WTC11 (cell line): Measurements from ENCODE around the gene CSNK2A1. TPM values are rescaled to one million over a fixed set of nuclear protein-coding genes. Genes with fewer than 3 reads are reported as not detected.

Experiments
- ATAC-seq: fragments of 200-7000 bp; cut with Tn5 transposase; 2 replicates; pipeline ENCODE4 v1.10.0; 2021; ENCODE audit warnings: mild to moderate bottlenecking, moderate library complexity
- CTCF ChIA-PET: fragments of 300-600 bp; sonication (Branson Sonifier 250); formaldehyde crosslinking; loops from one replicate; lab custom pipeline; 2021; ENCODE audit warnings: antibody characterized with exemption; lab: Charles Lee
- POLR2A ChIA-PET: fragments of 350-600 bp; sonication (Branson Sonifier 250); formaldehyde crosslinking; loops from one replicate; lab custom pipeline; 2021; ENCODE audit warnings: antibody characterized with exemption; lab: Charles Lee
- DNase-seq: peaks from one replicate; pipeline ENCODE4 v3.0.0; 2021; ENCODE audit warnings: low spot score
- H3K27ac Mint-ChIP-seq: 2 replicates; pipeline ENCODE4 v1.8.0; 2021; ENCODE audit warnings: mixed read lengths
- H3K27me3 Mint-ChIP-seq: 2 replicates; pipeline ENCODE4 v1.8.0; 2021; ENCODE audit warnings: low read depth, mild to moderate bottlenecking, moderate library complexity, mixed read lengths
- H3K36me3 Mint-ChIP-seq: 2 replicates; pipeline ENCODE4 v1.8.0; 2021; ENCODE audit warnings: mixed read lengths
- H3K4me1 Mint-ChIP-seq: 2 replicates; pipeline ENCODE4 v1.8.0; 2022; ENCODE audit warnings: mixed read lengths
- H3K4me3 Mint-ChIP-seq: 2 replicates; pipeline ENCODE4 v1.8.0; 2021; ENCODE audit warnings: mild to moderate bottlenecking, moderate library complexity, mixed read lengths
- H3K9me3 Mint-ChIP-seq: 2 replicates; pipeline ENCODE4 v1.8.0; 2021; ENCODE audit warnings: mixed read lengths
- AR ChIP-seq: fragments of 250-450 bp; sonication (Bioruptor Pico); IDR thresholded peaks from 2 replicates; pipeline ENCODE4 v1.9.0; 2021; ENCODE audit warnings: mild to moderate bottlenecking
- ARID4B ChIP-seq: sonication (generic); formaldehyde crosslinking; IDR thresholded peaks from 2 replicates; pipeline ENCODE4 v1.8.0; 2023; ENCODE audit warnings: missing genetic modification reagents, mild to moderate bottlenecking, borderline replicate concordance
- ATF2 ChIP-seq: sonication (generic); formaldehyde crosslinking; IDR thresholded peaks from 2 replicates; pipeline ENCODE4 v1.8.1; 2022; ENCODE audit warnings: low read depth, missing genetic modification reagents, borderline replicate concordance
- E2F1 ChIP-seq: sonication (generic); formaldehyde crosslinking; IDR thresholded peaks from 2 replicates; pipeline ENCODE4 v1.8.0; 2022; ENCODE audit warnings: mild to moderate bottlenecking, missing genetic modification reagents
- ESRRA ChIP-seq: sonication (generic); formaldehyde crosslinking; IDR thresholded peaks from 2 replicates; pipeline ENCODE4 v1.8.1; 2022; ENCODE audit warnings: mild to moderate bottlenecking, missing genetic modification reagents, borderline replicate concordance
- FOXK1 ChIP-seq: sonication (generic); formaldehyde crosslinking; IDR thresholded peaks from 2 replicates; pipeline ENCODE4 v1.8.0; 2022; ENCODE audit warnings: mild to moderate bottlenecking, moderate library complexity, missing genetic modification reagents
- MXD4 ChIP-seq: fragments of 250-450 bp; sonication (Bioruptor Pico); IDR thresholded peaks from 2 replicates; pipeline ENCODE4 v1.8.0; 2021; ENCODE audit warnings: mild to moderate bottlenecking, moderate library complexity, borderline replicate concordance
- SP1 ChIP-seq: sonication (generic); formaldehyde crosslinking; conservative IDR thresholded peaks from 2 replicates; pipeline ENCODE4 v1.8.1; 2022; ENCODE audit warnings: missing genetic modification reagents
- ZMAT4 ChIP-seq: fragments of 250-450 bp; sonication (Bioruptor Pico); IDR thresholded peaks from 2 replicates; pipeline ENCODE4 v1.9.0; 2021; ENCODE audit warnings: mild to moderate bottlenecking
- ZNF263 ChIP-seq: sonication (generic); formaldehyde crosslinking; IDR thresholded peaks from 2 replicates; pipeline ENCODE4 v1.8.1; 2022; ENCODE audit warnings: low read depth, mild to moderate bottlenecking, moderate library complexity, missing genetic modification reagents
- ZNF281 ChIP-seq: sonication (generic); formaldehyde crosslinking; IDR thresholded peaks from 2 replicates; pipeline ENCODE4 v1.8.0; 2023; ENCODE audit warnings: mild to moderate bottlenecking, missing genetic modification reagents
- ZNF423 ChIP-seq: fragments of 250-450 bp; sonication (Bioruptor Pico); IDR thresholded peaks from 2 replicates; pipeline ENCODE4 v2.1.2; 2022; ENCODE audit warnings: mild to moderate bottlenecking, moderate library complexity
- total RNA-seq: library from RNA; stranded (reverse); gene quantifications from 3 replicates; pipeline ENCODE4 v1.2.3, GENCODE V29; 2021
- TF ChIP-seq, protein P1 (sequence below): sonication (generic); formaldehyde crosslinking; IDR thresholded peaks from 2 replicates; pipeline ENCODE4 v1.8.1; 2023; ENCODE audit warnings: mild to moderate bottlenecking, missing genetic modification reagents, moderate library complexity
- TF ChIP-seq, protein P2 (sequence below): sonication (generic); formaldehyde crosslinking; IDR thresholded peaks from 2 replicates; pipeline ENCODE4 v1.8.0; 2022; ENCODE audit warnings: missing genetic modification reagents
- TF ChIP-seq, protein P3 (sequence below): fragments of 200-600 bp; IDR thresholded peaks from 2 replicates; pipeline ENCODE4 v1.8.0; 2022; ENCODE audit warnings: antibody characterized with exemption

CSNK2A1 gene
- total RNA-seq, 1 experiment from 2014 or later, result 235 TPM

DNA sequence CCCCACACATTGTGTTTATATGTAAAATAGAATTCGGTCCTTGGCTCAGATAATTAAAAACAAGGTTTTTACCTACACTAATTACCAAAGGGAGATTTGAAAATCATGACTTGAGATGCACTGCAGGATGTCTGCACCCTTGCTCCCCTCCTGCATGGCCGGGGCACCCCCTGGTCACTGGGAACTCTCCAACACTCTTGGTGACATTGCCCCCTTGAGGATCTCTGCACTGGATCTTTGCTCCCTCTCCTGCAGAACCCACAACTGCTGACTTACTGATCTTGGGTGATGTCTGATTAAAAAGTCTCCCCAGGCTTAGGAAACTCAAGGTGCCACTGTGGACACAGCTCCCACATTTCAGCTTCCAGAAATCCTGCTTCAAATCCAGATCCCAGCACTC, 17.1 kb upstream of the CSNK2A1 start:
- H3K4me3 Mint-ChIP-seq, result no peak overlapping the region
- DNase-seq, result no peak
- ChIA-PET POLR2A (interaction anchor here (1.6 kb wide), 1 partner anchor 82 kb away, joined by 4 read pairs; no protein-coding TSS in a partner anchor), CTCF (interaction anchor here (0.7 to 4.4 kb wide), 9 partner anchors 11 to 178 kb away, joined by 3 to 58 read pairs (median 6); no protein-coding TSS in a partner anchor)
- no peaks in the 10 kb centered on the region for H3K27me3 Mint-ChIP-seq
- TF ChIP-seq, protein P1, sequence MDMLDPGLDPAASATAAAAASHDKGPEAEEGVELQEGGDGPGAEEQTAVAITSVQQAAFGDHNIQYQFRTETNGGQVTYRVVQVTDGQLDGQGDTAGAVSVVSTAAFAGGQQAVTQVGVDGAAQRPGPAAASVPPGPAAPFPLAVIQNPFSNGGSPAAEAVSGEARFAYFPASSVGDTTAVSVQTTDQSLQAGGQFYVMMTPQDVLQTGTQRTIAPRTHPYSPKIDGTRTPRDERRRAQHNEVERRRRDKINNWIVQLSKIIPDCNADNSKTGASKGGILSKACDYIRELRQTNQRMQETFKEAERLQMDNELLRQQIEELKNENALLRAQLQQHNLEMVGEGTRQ (CRISPR knock-in tag), result no peak
- TF ChIP-seq ZMAT4, result no peak
- no peak for TF ChIP-seq ZNF281 (CRISPR knock-in tag)
- no peak for TF ChIP-seq ZNF423 (CRISPR knock-in tag)
- TF ChIP-seq, protein P2, sequence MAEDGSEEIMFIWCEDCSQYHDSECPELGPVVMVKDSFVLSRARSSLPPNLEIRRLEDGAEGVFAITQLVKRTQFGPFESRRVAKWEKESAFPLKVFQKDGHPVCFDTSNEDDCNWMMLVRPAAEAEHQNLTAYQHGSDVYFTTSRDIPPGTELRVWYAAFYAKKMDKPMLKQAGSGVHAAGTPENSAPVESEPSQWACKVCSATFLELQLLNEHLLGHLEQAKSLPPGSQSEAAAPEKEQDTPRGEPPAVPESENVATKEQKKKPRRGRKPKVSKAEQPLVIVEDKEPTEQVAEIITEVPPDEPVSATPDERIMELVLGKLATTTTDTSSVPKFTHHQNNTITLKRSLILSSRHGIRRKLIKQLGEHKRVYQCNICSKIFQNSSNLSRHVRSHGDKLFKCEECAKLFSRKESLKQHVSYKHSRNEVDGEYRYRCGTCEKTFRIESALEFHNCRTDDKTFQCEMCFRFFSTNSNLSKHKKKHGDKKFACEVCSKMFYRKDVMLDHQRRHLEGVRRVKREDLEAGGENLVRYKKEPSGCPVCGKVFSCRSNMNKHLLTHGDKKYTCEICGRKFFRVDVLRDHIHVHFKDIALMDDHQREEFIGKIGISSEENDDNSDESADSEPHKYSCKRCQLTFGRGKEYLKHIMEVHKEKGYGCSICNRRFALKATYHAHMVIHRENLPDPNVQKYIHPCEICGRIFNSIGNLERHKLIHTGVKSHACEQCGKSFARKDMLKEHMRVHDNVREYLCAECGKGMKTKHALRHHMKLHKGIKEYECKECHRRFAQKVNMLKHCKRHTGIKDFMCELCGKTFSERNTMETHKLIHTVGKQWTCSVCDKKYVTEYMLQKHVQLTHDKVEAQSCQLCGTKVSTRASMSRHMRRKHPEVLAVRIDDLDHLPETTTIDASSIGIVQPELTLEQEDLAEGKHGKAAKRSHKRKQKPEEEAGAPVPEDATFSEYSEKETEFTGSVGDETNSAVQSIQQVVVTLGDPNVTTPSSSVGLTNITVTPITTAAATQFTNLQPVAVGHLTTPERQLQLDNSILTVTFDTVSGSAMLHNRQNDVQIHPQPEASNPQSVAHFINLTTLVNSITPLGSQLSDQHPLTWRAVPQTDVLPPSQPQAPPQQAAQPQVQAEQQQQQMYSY, result no peak
- no peak for TF ChIP-seq ZNF263 (CRISPR knock-in tag)
- no peak for TF ChIP-seq ESRRA (CRISPR knock-in tag)
- no peak for TF ChIP-seq FOXK1 (CRISPR knock-in tag)
- no peak for TF ChIP-seq MXD4 (CRISPR knock-in tag)
- no peak for TF ChIP-seq E2F1 (CRISPR knock-in tag)
- no peak for TF ChIP-seq ATF2 (CRISPR knock-in tag)
- TF ChIP-seq, protein P3, sequence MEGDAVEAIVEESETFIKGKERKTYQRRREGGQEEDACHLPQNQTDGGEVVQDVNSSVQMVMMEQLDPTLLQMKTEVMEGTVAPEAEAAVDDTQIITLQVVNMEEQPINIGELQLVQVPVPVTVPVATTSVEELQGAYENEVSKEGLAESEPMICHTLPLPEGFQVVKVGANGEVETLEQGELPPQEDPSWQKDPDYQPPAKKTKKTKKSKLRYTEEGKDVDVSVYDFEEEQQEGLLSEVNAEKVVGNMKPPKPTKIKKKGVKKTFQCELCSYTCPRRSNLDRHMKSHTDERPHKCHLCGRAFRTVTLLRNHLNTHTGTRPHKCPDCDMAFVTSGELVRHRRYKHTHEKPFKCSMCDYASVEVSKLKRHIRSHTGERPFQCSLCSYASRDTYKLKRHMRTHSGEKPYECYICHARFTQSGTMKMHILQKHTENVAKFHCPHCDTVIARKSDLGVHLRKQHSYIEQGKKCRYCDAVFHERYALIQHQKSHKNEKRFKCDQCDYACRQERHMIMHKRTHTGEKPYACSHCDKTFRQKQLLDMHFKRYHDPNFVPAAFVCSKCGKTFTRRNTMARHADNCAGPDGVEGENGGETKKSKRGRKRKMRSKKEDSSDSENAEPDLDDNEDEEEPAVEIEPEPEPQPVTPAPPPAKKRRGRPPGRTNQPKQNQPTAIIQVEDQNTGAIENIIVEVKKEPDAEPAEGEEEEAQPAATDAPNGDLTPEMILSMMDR, result no peak
- no peak for TF ChIP-seq AR (CRISPR knock-in tag)
- TF ChIP-seq SP1 (CRISPR knock-in tag), result no peak
- TF ChIP-seq ARID4B (CRISPR knock-in tag), result no peak
- no peak for ATAC-seq
- no peak overlapping the region for H3K27ac Mint-ChIP-seq
- no peaks in the 10 kb centered on the region for H3K36me3 Mint-ChIP-seq
- H3K4me1 Mint-ChIP-seq, result peaks cover 4% of the 10 kb centered on the region
- H3K9me3 Mint-ChIP-seq, result no peaks in the 10 kb centered on the region
